Measurements from ENCODE around the gene SYCP1.
"Not testable (repeated sequence)": the region's sequence is repeated elsewhere in the genome, so short reads cannot be mapped to it uniquely, and the experiment has no call there.

The SYCP1 gene

DNA sequence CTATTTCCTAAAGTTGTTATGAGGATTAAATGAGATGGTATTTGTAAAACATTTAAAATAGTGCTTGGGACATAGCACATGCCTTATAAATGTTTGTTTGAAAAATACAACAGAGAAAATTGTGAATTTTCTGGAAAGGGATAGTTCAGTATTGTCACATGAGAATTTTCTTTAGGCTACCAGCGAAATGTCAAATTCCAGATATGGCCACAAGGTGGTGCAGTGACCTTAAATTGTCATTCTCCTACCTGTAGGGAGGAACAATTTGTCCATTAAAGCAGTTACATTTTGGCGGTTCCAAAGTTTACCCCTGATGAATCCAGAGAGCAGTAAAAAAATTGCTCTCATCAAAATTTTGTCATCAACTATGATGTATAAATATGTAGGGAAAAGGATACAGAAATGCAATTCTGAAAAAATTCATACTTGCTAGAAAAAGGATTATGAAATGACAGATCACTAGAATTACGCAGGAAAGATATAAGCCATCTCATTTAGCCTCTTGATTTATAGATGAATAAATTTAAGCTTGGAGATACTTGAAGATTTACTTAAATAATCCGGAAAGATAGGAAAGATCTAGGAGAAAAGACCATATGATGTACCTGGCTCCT lies 124.7 kb downstream of the SYCP1 start:
- DNase-seq, result peak; percentile 71

DNA sequence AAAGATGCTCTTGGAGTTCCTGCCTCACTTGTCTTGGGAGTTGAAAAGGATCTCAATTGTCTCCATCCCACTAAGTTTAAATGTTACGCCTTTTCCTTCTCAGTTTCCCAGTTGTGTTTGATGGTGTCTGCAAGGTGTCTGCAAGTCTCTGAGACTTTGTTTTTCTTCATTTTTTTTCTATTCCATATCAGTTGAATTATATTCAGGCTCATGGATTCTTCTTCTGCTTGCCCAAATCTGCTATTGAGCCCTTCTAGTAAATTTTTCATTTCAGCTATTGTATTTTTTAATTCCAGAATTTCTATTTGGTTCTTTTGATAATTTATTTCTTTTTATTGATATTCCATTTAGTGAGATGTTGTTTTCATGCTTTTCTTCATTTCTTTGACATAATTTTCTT lies 127.6 kb downstream of the SYCP1 start:
- no peak for DNase-seq

GRCh38 chr1:114986286-114986685 lies 131.6 kb downstream of the SYCP1 start:
- DNase-seq, result no peak

DNA sequence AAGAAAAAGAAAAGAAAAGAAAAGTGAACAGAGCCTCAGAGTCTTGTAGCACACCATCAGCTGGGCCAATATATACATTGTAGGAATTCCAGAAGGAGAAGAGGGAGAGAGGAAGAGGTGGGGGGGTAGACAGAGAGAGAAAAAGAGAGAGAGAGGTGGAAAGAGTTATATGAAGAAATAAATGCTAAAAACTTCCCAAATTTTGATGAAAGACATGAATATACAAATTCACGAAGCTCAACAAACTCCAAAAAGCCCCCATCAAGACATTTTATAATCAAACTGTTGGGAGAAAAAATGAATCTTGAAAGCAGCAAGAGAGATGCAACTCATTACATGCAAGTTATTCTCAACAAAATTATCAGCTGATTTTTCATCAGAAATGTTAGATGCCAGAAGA lies 133.4 kb downstream of the SYCP1 start:
- no peak for DNase-seq

DNA sequence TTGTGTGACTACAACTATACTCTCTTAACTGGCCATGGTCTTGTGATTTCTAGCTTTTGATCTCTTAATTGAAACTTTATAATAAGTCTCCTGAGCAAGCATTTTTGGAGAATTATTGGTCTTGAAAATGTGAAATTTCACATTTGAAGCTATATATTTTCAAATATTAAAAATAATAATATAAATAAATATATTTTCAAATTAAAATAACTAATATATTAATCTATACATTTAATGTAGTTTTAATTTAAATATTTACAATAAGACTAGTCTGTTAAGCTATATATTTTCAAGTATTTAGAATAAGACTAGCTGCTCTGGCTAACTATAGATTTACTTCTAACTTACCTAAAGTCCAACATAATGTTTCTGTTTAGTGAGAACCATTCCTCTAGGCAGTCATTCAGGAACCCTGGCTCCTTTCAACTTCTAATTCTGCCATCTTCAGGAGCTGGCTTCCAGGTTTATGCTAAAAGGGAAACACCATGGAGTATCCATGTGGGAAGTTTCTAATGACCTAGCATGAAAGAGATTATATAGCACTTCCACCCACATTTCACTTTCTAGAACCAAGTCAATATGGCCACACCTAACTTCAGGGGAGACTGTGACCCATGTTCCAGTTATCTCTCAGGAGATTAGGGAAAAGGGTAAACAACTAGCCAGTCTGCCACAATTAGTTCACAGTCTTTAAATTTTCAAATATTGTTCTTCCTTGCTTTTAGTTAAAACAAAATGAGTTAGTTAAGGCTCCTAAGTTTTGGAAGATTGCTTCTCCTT lies 143.0 kb downstream of the SYCP1 start:
- DNase-seq, result no peak

DNA sequence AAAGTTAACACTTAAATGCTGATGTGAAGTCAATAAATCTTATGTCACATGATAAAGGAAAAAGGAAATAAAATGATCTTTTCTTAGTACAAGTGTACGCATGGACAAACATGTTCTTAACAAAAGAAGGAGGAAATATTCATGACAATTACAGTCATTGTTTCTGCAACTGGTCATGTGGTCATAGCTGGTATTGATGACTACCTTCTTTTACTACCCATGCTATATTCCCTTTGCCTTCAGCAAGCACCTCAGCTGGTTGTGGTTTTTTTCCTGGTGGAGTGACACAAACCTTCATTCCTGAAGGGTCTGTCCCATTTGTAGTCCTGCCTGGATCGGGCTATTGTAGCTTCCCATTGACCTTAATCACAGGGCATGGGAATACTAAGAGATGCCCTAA lies 151.5 kb downstream of the SYCP1 start:
- DNase-seq, result no peak

DNA sequence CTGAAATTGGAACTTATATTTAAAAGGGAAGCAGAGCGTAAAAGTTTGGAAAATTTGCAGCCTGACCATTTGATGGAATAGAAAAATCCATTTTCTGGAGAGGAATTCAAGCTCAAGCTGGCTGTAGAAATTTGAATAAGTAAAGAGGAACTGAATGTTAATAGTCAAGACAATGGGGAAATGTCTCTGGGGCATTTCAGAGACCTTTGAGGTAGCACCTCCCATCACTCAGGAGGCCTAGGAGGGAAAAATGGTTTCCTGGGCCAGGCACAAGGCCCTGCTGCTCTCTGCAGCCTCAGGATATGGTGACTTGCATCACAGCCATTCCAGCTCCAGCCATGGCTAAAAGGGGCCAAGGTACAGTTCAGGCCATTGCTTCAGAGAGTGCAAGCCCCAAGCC lies 157.3 kb downstream of the SYCP1 start:
- no peak for DNase-seq

- DNase-seq, result no peak
Measured at GRCh38 chr1:115012434-115012833, 157.8 kb downstream of the SYCP1 start.

- no peak for DNase-seq
Measured at GRCh38 chr1:115013792-115014191, 159.1 kb downstream of the SYCP1 start.

- not testable (repeated sequence) for DNase-seq
Measured at GRCh38 chr1:115019549-115019948, 164.9 kb downstream of the SYCP1 start.

DNA sequence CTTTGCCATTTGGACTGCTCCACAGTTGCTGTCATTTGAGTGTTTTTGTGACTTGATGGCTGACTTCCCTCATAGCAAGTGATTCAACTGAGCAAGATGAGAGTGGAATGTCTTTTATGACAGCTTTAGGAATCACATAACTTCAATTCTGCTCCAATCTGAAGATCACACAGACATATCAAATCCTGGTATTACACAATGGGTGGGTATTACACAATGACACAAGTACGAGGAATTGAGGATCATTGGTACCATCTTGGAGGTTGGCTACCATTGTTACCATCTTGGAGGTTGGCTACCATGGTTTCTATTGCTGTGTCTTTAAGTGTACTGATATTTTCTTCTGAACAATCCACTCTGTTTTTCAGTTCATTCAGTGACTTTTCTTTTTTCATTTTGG lies 166.5 kb downstream of the SYCP1 start:
- DNase-seq, result no peak

- DNase-seq, result no peak
Measured at GRCh38 chr1:115023593-115023992, 168.9 kb downstream of the SYCP1 start.

DNA sequence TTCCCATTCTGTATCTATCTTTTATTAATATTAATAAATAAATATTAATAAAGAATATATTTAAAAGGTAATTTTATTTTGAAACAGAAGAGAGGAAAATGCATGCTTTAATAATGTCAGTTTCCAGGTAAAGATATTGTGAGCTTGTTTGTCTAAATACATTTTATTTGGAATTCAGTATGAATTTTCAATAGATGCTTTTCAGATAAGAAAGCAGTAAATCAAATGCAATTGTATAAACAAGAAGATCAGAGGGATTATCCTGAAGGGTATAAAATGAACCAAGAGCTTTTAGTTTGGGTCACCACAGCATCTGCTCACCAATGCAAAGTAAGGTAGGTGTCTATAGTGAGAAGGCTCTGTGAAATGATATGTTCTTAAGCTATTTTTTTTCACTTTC lies 174.9 kb downstream of the SYCP1 start, which contains the start of gene TSHB:
TSHB (plus strand) TSS at position 301 of the 400 bp plus-strand sequence. CDS start 3,537 bp downstream, outside the sequence.
- DNase-seq, result no peak

GRCh38 chr1:115031595-115031994 lies 176.9 kb downstream of the SYCP1 start:
- DNase-seq, result no peak

DNA sequence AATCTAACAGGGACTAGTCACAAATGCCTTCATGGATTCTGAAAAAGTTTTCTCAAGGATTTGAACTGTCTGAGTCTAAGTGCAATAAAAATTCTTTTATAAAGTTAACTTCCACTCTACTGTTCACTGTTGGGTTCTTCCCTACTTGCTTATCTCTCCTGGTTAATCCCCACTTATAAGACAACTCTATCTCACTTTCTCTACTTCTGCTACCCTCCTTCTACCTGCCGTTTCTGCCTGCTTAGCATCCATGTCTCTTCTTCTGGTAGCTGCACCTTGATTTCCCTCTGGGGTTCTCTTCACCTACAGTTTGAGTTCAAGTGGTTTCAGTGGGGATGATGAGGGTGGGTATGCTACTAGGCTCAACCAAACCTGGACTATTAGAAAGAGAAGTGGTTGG lies 181.0 kb downstream of the SYCP1 start:
- no peak for DNase-seq

GRCh38 chr1:115036814-115037507 lies 182.3 kb downstream of the SYCP1 start:
- no peak for DNase-seq

DNA sequence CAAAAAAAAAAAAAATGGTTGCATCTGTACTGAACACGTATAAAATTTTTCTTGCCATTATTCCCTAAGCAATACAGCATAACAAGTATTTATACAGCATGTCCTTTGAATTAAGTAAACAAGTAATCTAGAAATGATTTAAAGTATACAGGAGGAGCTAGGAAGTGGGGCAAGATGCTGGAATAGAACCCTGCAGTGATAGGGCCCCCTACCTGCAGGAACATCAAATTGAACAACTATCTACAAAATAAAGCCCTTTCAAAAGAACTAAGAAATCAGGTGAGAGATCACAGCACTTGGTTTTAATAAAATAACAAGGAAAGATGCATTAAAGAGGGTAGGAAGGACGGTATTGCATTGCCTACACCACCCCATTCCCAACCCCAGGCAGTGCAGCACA lies 185.8 kb downstream of the SYCP1 start:
- DNase-seq, result no peak

- DNase-seq, result peak; percentile 59
Measured at GRCh38 chr1:115041654-115042053, 187.0 kb downstream of the SYCP1 start.

Measured in DMS53 (cell line).